HEK293 (cell line): Measurements from ENCODE around the gene CD2BP2.

Experiments
- CTCF ChIA-PET: fragments of 350-600 bp; formaldehyde crosslinking; extraction: SDS; loops from one replicate; lab custom pipeline; 2021; ENCODE audit warnings: antibody characterized with exemption; lab: Yijun Ruan, JAX
- POLR2A ChIA-PET: fragments of 300-600 bp; formaldehyde crosslinking; extraction: SDS; loops from one replicate; lab custom pipeline; 2020; ENCODE audit warnings: antibody characterized with exemption, inconsistent platforms; lab: Yijun Ruan, JAX
- H3K27ac ChIP-seq: fragments of 200-500 bp; sonication (Bioruptor generic); 2 replicates; pipeline ENCODE4 v1.5.1; 2014; ENCODE audit warnings: low read depth, low read length, control low read depth, inconsistent platforms; ENCODE audit errors: extremely low read depth
- H3K36me3 ChIP-seq, 2 experiments: fragments of 200-500 bp in 1 of 2; sonication (Bioruptor generic) in 1 of 2; 1 replicate in 1 of 2; 2 replicates in 1 of 2; pipeline ENCODE4 v1.5.1; 2014 to 2017; ENCODE audit warnings: inconsistent platforms in 2 of 2, low read length in 2 of 2; ENCODE audit not compliant: control insufficient read depth in 2 of 2, insufficient read depth in 1 of 2
- H3K4me1 ChIP-seq: fragments of 200-500 bp; sonication (Bioruptor generic); 2 replicates; pipeline ENCODE4 v1.5.1; 2014; ENCODE audit warnings: mild to moderate bottlenecking, low read length, inconsistent platforms; ENCODE audit not compliant: control insufficient read depth, insufficient read depth
- H3K4me3 ChIP-seq: 2 replicates; pipeline ENCODE4 v1.5.1; 2011; ENCODE audit warnings: low read depth, mild to moderate bottlenecking, control low read depth, low read length, moderate library complexity
- H3K9me3 ChIP-seq: fragments of 200-500 bp; sonication (Bioruptor generic); 2 replicates; pipeline ENCODE4 v1.5.1; 2014; ENCODE audit warnings: low read depth, low read length, inconsistent platforms; ENCODE audit not compliant: control insufficient read depth, insufficient read depth
- EGR2 ChIP-seq: fragments of 450-650 bp; formaldehyde crosslinking; IDR thresholded peaks from 2 replicates; pipeline ENCODE4 v1.5.1; 2016; ENCODE audit warnings: low read depth, missing biosample characterization, missing genetic modification characterization
- GLIS1 ChIP-seq: fragments of 450-650 bp; formaldehyde crosslinking; IDR thresholded peaks from 2 replicates; pipeline ENCODE4 v1.5.1; 2016; ENCODE audit warnings: missing biosample characterization, missing genetic modification characterization
- KLF1 ChIP-seq: fragments of 450-650 bp; formaldehyde crosslinking; IDR thresholded peaks from 2 replicates; pipeline ENCODE4 v1.5.1; 2016; ENCODE audit warnings: missing biosample characterization, missing genetic modification characterization
- KLF17 ChIP-seq: fragments of 450-650 bp; formaldehyde crosslinking; IDR thresholded peaks from 2 replicates; pipeline ENCODE4 v1.5.1; 2016; ENCODE audit warnings: missing biosample characterization, missing genetic modification characterization
- PATZ1 ChIP-seq: fragments of 450-650 bp; formaldehyde crosslinking; IDR thresholded peaks from 2 replicates; pipeline ENCODE4 v1.5.1; 2016; ENCODE audit warnings: missing biosample characterization, missing genetic modification characterization
- PRDM1 ChIP-seq: fragments of 450-650 bp; formaldehyde crosslinking; IDR thresholded peaks from 2 replicates; pipeline ENCODE4; 2016; ENCODE audit warnings: missing biosample characterization, missing genetic modification characterization
- SCRT1 ChIP-seq: fragments of 450-650 bp; formaldehyde crosslinking; IDR thresholded peaks from 2 replicates; pipeline ENCODE4 v1.5.1; 2016; ENCODE audit warnings: missing biosample characterization, missing genetic modification characterization, borderline replicate concordance
- SCRT2 ChIP-seq: fragments of 450-650 bp; formaldehyde crosslinking; IDR thresholded peaks from 2 replicates; pipeline ENCODE4 v1.5.1; 2016; ENCODE audit warnings: missing biosample characterization, missing genetic modification characterization
- SP2 ChIP-seq: fragments of 450-650 bp; formaldehyde crosslinking; IDR thresholded peaks from 2 replicates; pipeline ENCODE4 v1.5.1; 2016; ENCODE audit warnings: missing biosample characterization, missing genetic modification characterization
- ZBTB1 ChIP-seq: fragments of 450-650 bp; formaldehyde crosslinking; IDR thresholded peaks from 2 replicates; pipeline ENCODE4 v1.5.1; 2016; ENCODE audit warnings: missing biosample characterization, missing genetic modification characterization
- ZFHX2 ChIP-seq: fragments of 450-650 bp; formaldehyde crosslinking; conservative IDR thresholded peaks from 2 replicates; pipeline ENCODE4 v1.5.1; 2016; ENCODE audit warnings: missing biosample characterization, missing genetic modification characterization
- ZFP37 ChIP-seq: fragments of 450-650 bp; formaldehyde crosslinking; IDR thresholded peaks from 2 replicates; pipeline ENCODE4 v1.5.1; 2016; ENCODE audit warnings: missing biosample characterization, missing genetic modification characterization
- ZNF140 ChIP-seq: fragments of 450-650 bp; formaldehyde crosslinking; IDR thresholded peaks from 2 replicates; pipeline ENCODE4 v1.5.1; 2016; ENCODE audit warnings: missing biosample characterization, missing genetic modification characterization
- ZNF280C ChIP-seq: fragments of 450-650 bp; formaldehyde crosslinking; IDR thresholded peaks from 2 replicates; pipeline ENCODE4 v1.5.1; 2016; ENCODE audit warnings: missing biosample characterization, missing genetic modification characterization
- ZNF292 ChIP-seq: fragments of 450-650 bp; formaldehyde crosslinking; IDR thresholded peaks from 2 replicates; pipeline ENCODE4 v1.5.1; 2016; ENCODE audit warnings: low read depth, missing biosample characterization, missing genetic modification characterization, borderline replicate concordance
- ZNF341 ChIP-seq: fragments of 450-650 bp; formaldehyde crosslinking; IDR thresholded peaks from 2 replicates; pipeline ENCODE4; 2016; ENCODE audit warnings: low read depth, missing biosample characterization, missing genetic modification characterization
- ZNF433 ChIP-seq: fragments of 450-650 bp; formaldehyde crosslinking; IDR thresholded peaks from 2 replicates; pipeline ENCODE4 v1.5.1; 2016; ENCODE audit warnings: missing biosample characterization, missing genetic modification characterization, low read depth
- ZNF48 ChIP-seq: fragments of 450-650 bp; formaldehyde crosslinking; IDR thresholded peaks from 2 replicates; pipeline ENCODE4 v1.5.1; 2016; ENCODE audit warnings: missing biosample characterization, missing genetic modification characterization
- ZNF513 ChIP-seq: fragments of 450-650 bp; IDR thresholded peaks from 2 replicates; pipeline ENCODE4 v1.5.1; 2018; ENCODE audit warnings: missing biosample characterization, missing genetic modification characterization
- ZNF561 ChIP-seq: fragments of 450-650 bp; IDR thresholded peaks from 2 replicates; pipeline ENCODE4 v1.5.1; 2018; ENCODE audit warnings: missing biosample characterization, missing genetic modification characterization, borderline replicate concordance
- ZNF664 ChIP-seq: fragments of 450-650 bp; formaldehyde crosslinking; IDR thresholded peaks from 2 replicates; pipeline ENCODE4 v1.5.1; 2016; ENCODE audit warnings: missing biosample characterization, missing genetic modification characterization

Gene CD2BP2

GRCh38 chr16:30398661-30399434 is 43.7 kb upstream of the CD2BP2 start:
- POLR2A ChIA-PET = interaction anchor here (0.6 to 3.8 kb wide), 11 partner anchors 9 to 742 kb away, joined by 3 to 20 read pairs (median 5); partner anchors contain the start of genes CD2BP2, TBC1D10B, ZNF689 and ZNF771
- CTCF ChIA-PET = interaction anchor here (0.6 to 1.2 kb wide), 5 partner anchors 10 to 230 kb away, joined by 3 to 4 read pairs (median 3); no protein-coding TSS in a partner anchor
- H3K9me3 ChIP-seq = no peaks in the 10 kb centered on the region
- TF ChIP-seq ZNF280C (no peak), ZNF48 (peak; percentile 82; the same call in 1 of the 2 replicates), SP2 (tag by site-specific recombination) (peak; percentile 28; the same call in 1 of the 2 replicates), KLF1 (peak; percentile 54), KLF17 (peak; percentile 74; the same call in 1 of the 2 replicates), ZNF341 (tag by site-specific recombination) (0 out of 2 replicates have a peak, but pooled peaks have one; percentile 8), ZNF292 (tag by site-specific recombination) (no peak), EGR2 (tag by site-specific recombination) (peak; percentile 42), GLIS1 (peak; percentile 28; the same call in 1 of the 2 replicates), PRDM1 (tag by site-specific recombination) (peak; percentile 19; the same call in 1 of the 2 replicates), ZFHX2 (tag by site-specific recombination) (0 out of 2 replicates have a peak, but pooled peaks have one; percentile 7), SCRT1 (peak; percentile 87), ZNF433 (tag by site-specific recombination) (no peak), ZBTB1 (tag by site-specific recombination) (no peak), ZNF513 (no peak), SCRT2 (tag by site-specific recombination) (peak; percentile 79; the same call in 1 of the 2 replicates)
- peaks cover 16% of the 10 kb centered on the region for H3K4me1 ChIP-seq
- H3K4me3 ChIP-seq = no peak overlapping the region
- H3K36me3 ChIP-seq = peaks cover 0 to 27% of the 10 kb centered on the region in 2 experiments; a peak in 2 of 3 replicates
- peak overlapping the region; percentile 95; the same call in 1 of the 2 replicates for H3K27ac ChIP-seq

GRCh38 chr16:30397776-30398660 is 42.9 kb upstream of the CD2BP2 start:
- no peak overlapping the region for H3K4me3 ChIP-seq
- CTCF ChIA-PET = interaction anchor here (0.6 to 1.2 kb wide), 6 partner anchors 9 to 218 kb away, joined by 3 to 5 read pairs (median 4); partner anchors contain the start of gene ZNF771
- H3K9me3 ChIP-seq = no peaks in the 10 kb centered on the region
- POLR2A ChIA-PET = interaction anchor here (0.6 to 3.6 kb wide), 6 partner anchors 10 to 741 kb away, joined by 3 to 20 read pairs (median 6); partner anchors contain the start of genes CD2BP2, TBC1D10B and ZNF771
- H3K27ac ChIP-seq = no peak overlapping the region
- peaks cover 0 to 27% of the 10 kb centered on the region in 2 experiments; a peak in 2 of 3 replicates for H3K36me3 ChIP-seq
- peaks cover 16% of the 10 kb centered on the region for H3K4me1 ChIP-seq
- peak; percentile 38; the same call in 1 of the 2 replicates for TF ChIP-seq PATZ1
- no peak for TF ChIP-seq ZNF561 (tag by site-specific recombination)
- TF ChIP-seq ZFP37 = no peak
- no peak for TF ChIP-seq ZNF664 (tag by site-specific recombination)
- no peak for TF ChIP-seq ZNF140 (tag by site-specific recombination)
